Fibroblast of villous mesenchyme (primary cell): ENCODE measurements around the gene SPATA1. TPM values are rescaled to one million over a fixed set of nuclear protein-coding genes. Genes with fewer than 3 reads are reported as not detected.

ENCODE experiments used
- DNase-seq: peaks from one replicate; pipeline ENCODE4 v3.0.0-alpha.2; 2010; ENCODE audit warnings: low read depth
- H3K4me3 ChIP-seq: 2 replicates; pipeline ENCODE4 v1.5.1; 2011; ENCODE audit warnings: low read depth, mild to moderate bottlenecking, low read length
- CTCF ChIP-seq: IDR thresholded peaks from 2 replicates; pipeline ENCODE4 v1.5.1; 2012; ENCODE audit warnings: low read depth, mild to moderate bottlenecking, low read length; ENCODE audit not compliant: insufficient read depth
- total RNA-seq: library from RNA; depleted of rRNA; stranded (reverse); fragments of >200 nt; gene quantifications from 2 replicates; pipeline ENCODE4 v1.2.3, GENCODE V29; 2012

SPATA1 gene
- total RNA-seq, 1 donor: 0.43 TPM

GRCh38 chr1:84480650-84481049, 25.5 kb upstream of the SPATA1 start:
- peak overlapping the region; percentile 85 for H3K4me3 ChIP-seq
- DNase-seq: no peak
- TF ChIP-seq CTCF: no peak

- TF ChIP-seq CTCF: no peak
- no peak overlapping the region for H3K4me3 ChIP-seq
- DNase-seq: no peak
These were observed 24.9 kb upstream of the SPATA1 start for GRCh38 chr1:84481317-84481716.

- no peak for DNase-seq
- no peak for TF ChIP-seq CTCF
- no peak overlapping the region for H3K4me3 ChIP-seq
These were observed 18.1 kb upstream of the SPATA1 start for GRCh38 chr1:84488107-84488506.

- H3K4me3 ChIP-seq: no peak overlapping the region
- peak; percentile 34 for DNase-seq
- no peak for TF ChIP-seq CTCF
These were observed 16.4 kb upstream of the SPATA1 start for GRCh38 chr1:84489766-84490165.

- no peak for TF ChIP-seq CTCF
- peak; percentile 77 for DNase-seq
- no peak overlapping the region for H3K4me3 ChIP-seq
These were observed 13.5 kb upstream of the SPATA1 start for GRCh38 chr1:84492726-84493125.

- H3K4me3 ChIP-seq: no peak overlapping the region
- DNase-seq: no peak
- no peak for TF ChIP-seq CTCF
These were observed 12.4 kb upstream of the SPATA1 start for GRCh38 chr1:84493747-84494146.

- H3K4me3 ChIP-seq: no peak overlapping the region
- TF ChIP-seq CTCF: no peak
- DNase-seq: no peak
These were observed 9.7 kb upstream of the SPATA1 start for GRCh38 chr1:84496498-84496897.
